Neural cell (in vitro differentiated cells): ENCODE results near the gene NRG2. TPM values are rescaled to one million over a fixed set of nuclear protein-coding genes. Genes with fewer than 3 reads are reported as not detected.

ENCODE experiments used
- H2AFZ ChIP-seq: fragments of 200-600, 300-800 bp; sonication (generic), shearing (Covaris generic); 2 replicates; pipeline ENCODE4 v1.6.0; 2014; ENCODE audit warnings: low read depth, mild to moderate bottlenecking, antibody characterized with exemption, low read length, moderate library complexity
- H3F3A ChIP-seq: fragments of 200-600 bp; shearing (Covaris generic); 2 replicates; pipeline ENCODE4 v1.6.1; 2016; ENCODE audit warnings: mild to moderate bottlenecking, moderate library complexity, mixed read lengths, antibody characterized with exemption, low read length; ENCODE audit not compliant: insufficient read depth, poor library complexity, severe bottlenecking
- H3K27ac ChIP-seq: fragments of 200-600, 300-800 bp; sonication (generic), shearing (Covaris generic); 2 replicates; pipeline ENCODE4 v1.5.1; 2014; ENCODE audit warnings: mild to moderate bottlenecking, low read length, moderate library complexity
- H3K27me3 ChIP-seq: fragments of 300-800, 200-600 bp; sonication (generic), shearing (Covaris generic); 2 replicates; pipeline ENCODE4 v1.6.0; 2014; ENCODE audit warnings: mild to moderate bottlenecking, low read depth, low read length, moderate library complexity; ENCODE audit not compliant: insufficient read depth
- H3K36me3 ChIP-seq: fragments of 300-800, 200-600 bp; sonication (generic), shearing (Covaris generic); 2 replicates; pipeline ENCODE4 v1.5.1; 2014; ENCODE audit warnings: mild to moderate bottlenecking, antibody characterized with exemption, low read length, moderate library complexity; ENCODE audit not compliant: insufficient read depth
- H3K4me2 ChIP-seq: fragments of 300-800, 200-600 bp; sonication (generic), shearing (Covaris generic); 2 replicates; pipeline ENCODE4 v1.6.0; 2014; ENCODE audit warnings: mild to moderate bottlenecking, low read length
- H3K4me3 ChIP-seq: fragments of 300-800, 200-600 bp; sonication (generic), shearing (Covaris generic); 2 replicates; pipeline ENCODE4 v1.5.1; 2014; ENCODE audit warnings: mild to moderate bottlenecking, low read length, moderate library complexity
- H3K79me2 ChIP-seq: fragments of 200-600 bp; shearing (Covaris generic); replicated peaks from 2 replicates; pipeline ENCODE4 v1.6.0; 2014; ENCODE audit warnings: mild to moderate bottlenecking, low read length, moderate library complexity; ENCODE audit not compliant: insufficient read depth
- H3K9ac ChIP-seq: fragments of 300-800, 200-600 bp; sonication (generic), shearing (Covaris generic); 2 replicates; pipeline ENCODE4 v1.6.1; 2016; ENCODE audit warnings: mild to moderate bottlenecking, low read length, mixed read lengths
- H3K9me2 ChIP-seq: fragments of 200-600 bp; shearing (Covaris generic); 2 replicates; pipeline ENCODE4 v1.6.1; 2016; ENCODE audit warnings: mild to moderate bottlenecking, low read length, mixed read lengths; ENCODE audit not compliant: insufficient read depth
- H3K9me3 ChIP-seq: fragments of 200-600, 300-800 bp; sonication (generic), shearing (Covaris generic); 2 replicates; pipeline ENCODE4 v1.6.1; 2016; ENCODE audit warnings: mild to moderate bottlenecking, mixed run types, low read length, moderate library complexity, mixed read lengths
- H4K20me1 ChIP-seq: fragments of 200-600 bp; shearing (Covaris generic); 2 replicates; pipeline ENCODE4 v1.6.1; 2016; ENCODE audit warnings: mild to moderate bottlenecking, mixed run types; ENCODE audit not compliant: insufficient read depth
- EP300 ChIP-seq: fragments of 450-650 bp; conservative IDR thresholded peaks from 2 replicates; pipeline ENCODE4 v1.6.1; 2014; ENCODE audit warnings: antibody characterized with exemption, mild to moderate bottlenecking, moderate library complexity; ENCODE audit not compliant: poor library complexity, severe bottlenecking
- EZH2 ChIP-seq: fragments of 200-600, 300-800 bp; shearing (Covaris generic), sonication (generic); IDR thresholded peaks from 2 replicates; pipeline ENCODE4 v1.6.1; 2014; ENCODE audit warnings: antibody characterized with exemption, low read length, borderline replicate concordance, mild to moderate bottlenecking; ENCODE audit not compliant: insufficient read depth, poor library complexity, severe bottlenecking
- MXI1 ChIP-seq: fragments of 450-650 bp; conservative IDR thresholded peaks from 2 replicates; pipeline ENCODE4 v1.6.1; 2014; ENCODE audit warnings: antibody characterized with exemption, mild to moderate bottlenecking; ENCODE audit not compliant: poor library complexity, severe bottlenecking
- POLR2AphosphoS5 ChIP-seq: IDR thresholded peaks from 2 replicates; pipeline ENCODE4 v1.6.1; 2012
- RAD21 ChIP-seq: fragments of 450-650 bp; conservative IDR thresholded peaks from 2 replicates; pipeline ENCODE4 v1.6.1; 2014; ENCODE audit warnings: antibody characterized with exemption, mild to moderate bottlenecking, moderate library complexity
- SMC3 ChIP-seq: fragments of 450-650 bp; conservative IDR thresholded peaks from 2 replicates; pipeline ENCODE4 v1.6.1; 2014; ENCODE audit warnings: antibody characterized with exemption, mild to moderate bottlenecking, moderate library complexity; ENCODE audit not compliant: poor library complexity
- TAF1 ChIP-seq: IDR thresholded peaks from 2 replicates; pipeline ENCODE4 v1.6.1; 2012; ENCODE audit warnings: low read depth
- polyA plus RNA-seq: library from polyadenylated mRNA; depleted of rRNA; stranded (reverse); fragments of >200 nt; gene quantifications from 2 replicates; pipeline ENCODE4 v1.2.3, GENCODE V29; 2014
- TF ChIP-seq, protein P1 (sequence below): fragments of 450-650 bp; IDR thresholded peaks from 2 replicates; pipeline ENCODE4 v1.5.1; 2014; ENCODE audit warnings: antibody characterized with exemption, mild to moderate bottlenecking, moderate library complexity; ENCODE audit not compliant: poor library complexity, severe bottlenecking
- TF ChIP-seq, protein P2 (sequence below): IDR thresholded peaks from 2 replicates; pipeline ENCODE4 v1.6.1; 2012; ENCODE audit warnings: borderline replicate concordance

Gene NRG2
- polyA plus RNA-seq, 1 donor from 2014 or later: 5.4 TPM

DNA sequence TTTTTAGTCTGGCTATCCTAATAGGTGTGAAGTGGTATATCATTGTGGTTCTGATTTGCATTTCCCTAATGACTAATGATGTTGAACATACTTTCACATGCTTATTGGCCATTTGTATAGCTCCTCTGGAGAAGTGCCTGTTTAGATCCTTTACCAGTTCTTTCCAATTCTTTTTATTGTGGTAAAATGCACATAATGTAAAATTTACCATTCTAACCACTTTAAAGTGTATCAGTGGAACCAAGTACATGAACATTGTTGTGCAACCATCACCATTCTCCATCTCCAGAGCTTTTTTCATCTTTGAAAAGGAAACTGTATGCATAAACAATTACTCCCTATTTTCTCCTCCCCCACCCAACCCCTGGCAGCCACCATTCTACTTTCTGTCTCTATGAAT, 95.4 kb downstream of the NRG2 start:
- H3K4me3 ChIP-seq: no peak overlapping the region
- no peaks in the 10 kb centered on the region for H3K9me2 ChIP-seq
- H3K4me2 ChIP-seq: no peak overlapping the region
- H4K20me1 ChIP-seq: no peaks in the 10 kb centered on the region
- H3K9ac ChIP-seq: no peak overlapping the region
- H3K27me3 ChIP-seq: no peaks in the 10 kb centered on the region
- H3K79me2 ChIP-seq: no peaks in the 10 kb centered on the region
- H3K27ac ChIP-seq: no peak overlapping the region
- TF ChIP-seq POLR2AphosphoS5: no peak
- TF ChIP-seq EZH2: no peak
- TF ChIP-seq, protein P1, sequence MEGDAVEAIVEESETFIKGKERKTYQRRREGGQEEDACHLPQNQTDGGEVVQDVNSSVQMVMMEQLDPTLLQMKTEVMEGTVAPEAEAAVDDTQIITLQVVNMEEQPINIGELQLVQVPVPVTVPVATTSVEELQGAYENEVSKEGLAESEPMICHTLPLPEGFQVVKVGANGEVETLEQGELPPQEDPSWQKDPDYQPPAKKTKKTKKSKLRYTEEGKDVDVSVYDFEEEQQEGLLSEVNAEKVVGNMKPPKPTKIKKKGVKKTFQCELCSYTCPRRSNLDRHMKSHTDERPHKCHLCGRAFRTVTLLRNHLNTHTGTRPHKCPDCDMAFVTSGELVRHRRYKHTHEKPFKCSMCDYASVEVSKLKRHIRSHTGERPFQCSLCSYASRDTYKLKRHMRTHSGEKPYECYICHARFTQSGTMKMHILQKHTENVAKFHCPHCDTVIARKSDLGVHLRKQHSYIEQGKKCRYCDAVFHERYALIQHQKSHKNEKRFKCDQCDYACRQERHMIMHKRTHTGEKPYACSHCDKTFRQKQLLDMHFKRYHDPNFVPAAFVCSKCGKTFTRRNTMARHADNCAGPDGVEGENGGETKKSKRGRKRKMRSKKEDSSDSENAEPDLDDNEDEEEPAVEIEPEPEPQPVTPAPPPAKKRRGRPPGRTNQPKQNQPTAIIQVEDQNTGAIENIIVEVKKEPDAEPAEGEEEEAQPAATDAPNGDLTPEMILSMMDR: no peak
- no peak for TF ChIP-seq RAD21
- TF ChIP-seq, protein P2, sequence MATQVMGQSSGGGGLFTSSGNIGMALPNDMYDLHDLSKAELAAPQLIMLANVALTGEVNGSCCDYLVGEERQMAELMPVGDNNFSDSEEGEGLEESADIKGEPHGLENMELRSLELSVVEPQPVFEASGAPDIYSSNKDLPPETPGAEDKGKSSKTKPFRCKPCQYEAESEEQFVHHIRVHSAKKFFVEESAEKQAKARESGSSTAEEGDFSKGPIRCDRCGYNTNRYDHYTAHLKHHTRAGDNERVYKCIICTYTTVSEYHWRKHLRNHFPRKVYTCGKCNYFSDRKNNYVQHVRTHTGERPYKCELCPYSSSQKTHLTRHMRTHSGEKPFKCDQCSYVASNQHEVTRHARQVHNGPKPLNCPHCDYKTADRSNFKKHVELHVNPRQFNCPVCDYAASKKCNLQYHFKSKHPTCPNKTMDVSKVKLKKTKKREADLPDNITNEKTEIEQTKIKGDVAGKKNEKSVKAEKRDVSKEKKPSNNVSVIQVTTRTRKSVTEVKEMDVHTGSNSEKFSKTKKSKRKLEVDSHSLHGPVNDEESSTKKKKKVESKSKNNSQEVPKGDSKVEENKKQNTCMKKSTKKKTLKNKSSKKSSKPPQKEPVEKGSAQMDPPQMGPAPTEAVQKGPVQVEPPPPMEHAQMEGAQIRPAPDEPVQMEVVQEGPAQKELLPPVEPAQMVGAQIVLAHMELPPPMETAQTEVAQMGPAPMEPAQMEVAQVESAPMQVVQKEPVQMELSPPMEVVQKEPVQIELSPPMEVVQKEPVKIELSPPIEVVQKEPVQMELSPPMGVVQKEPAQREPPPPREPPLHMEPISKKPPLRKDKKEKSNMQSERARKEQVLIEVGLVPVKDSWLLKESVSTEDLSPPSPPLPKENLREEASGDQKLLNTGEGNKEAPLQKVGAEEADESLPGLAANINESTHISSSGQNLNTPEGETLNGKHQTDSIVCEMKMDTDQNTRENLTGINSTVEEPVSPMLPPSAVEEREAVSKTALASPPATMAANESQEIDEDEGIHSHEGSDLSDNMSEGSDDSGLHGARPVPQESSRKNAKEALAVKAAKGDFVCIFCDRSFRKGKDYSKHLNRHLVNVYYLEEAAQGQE: no peak
- TF ChIP-seq SMC3: no peak
- TF ChIP-seq TAF1: no peak
- no peak for TF ChIP-seq MXI1
- TF ChIP-seq EP300: no peak
- H3K36me3 ChIP-seq: no peaks in the 10 kb centered on the region
- H2AFZ ChIP-seq: no peak overlapping the region
- H3F3A ChIP-seq: no peaks in the 10 kb centered on the region
- no peaks in the 10 kb centered on the region for H3K9me3 ChIP-seq

DNA sequence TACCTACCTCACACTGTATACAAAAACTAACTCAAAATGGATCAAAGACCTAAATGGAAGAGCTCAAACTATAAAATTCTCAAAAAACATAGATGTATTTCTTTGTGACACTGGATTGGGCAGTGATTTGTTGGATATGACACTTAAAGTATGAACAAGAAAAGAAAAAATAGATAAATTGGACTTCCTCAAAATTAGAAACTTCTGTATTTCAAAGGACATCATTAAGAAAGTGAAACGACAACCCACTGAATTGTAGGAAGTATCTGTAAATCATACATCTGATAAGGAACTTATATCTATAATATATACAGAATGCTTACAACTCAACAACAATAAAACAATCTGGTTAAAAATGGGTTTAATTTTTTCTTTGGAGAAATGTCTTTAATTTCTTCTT, 96.7 kb downstream of the NRG2 start:
- Histone ChIP-seq H3K36me3 (no peaks in the 10 kb centered on the region), H3K9me2 (no peaks in the 10 kb centered on the region), H3K79me2 (no peaks in the 10 kb centered on the region), H3K27ac (no peak overlapping the region), H3K9ac (no peak overlapping the region), H3K4me2 (no peak overlapping the region), H3F3A (no peaks in the 10 kb centered on the region), H3K27me3 (no peaks in the 10 kb centered on the region), H3K4me3 (no peak overlapping the region), H2AFZ (no peak overlapping the region), H3K9me3 (peaks cover 6% of the 10 kb centered on the region), H4K20me1 (no peaks in the 10 kb centered on the region)
- TF ChIP-seq MXI1: no peak
- TF ChIP-seq, protein P2: no peak
- TF ChIP-seq, protein P1: no peak
- no peak for TF ChIP-seq TAF1
- TF ChIP-seq EP300: no peak
- TF ChIP-seq POLR2AphosphoS5: no peak
- TF ChIP-seq SMC3: no peak
- TF ChIP-seq RAD21: no peak
- no peak for TF ChIP-seq EZH2
